Mesenchymal stem cell (in vitro differentiated cells and primary cell): ENCODE measurements around the gene OPCML.

Source experiments
- DNase-seq: peaks from one replicate; pipeline ENCODE4 v3.0.0-alpha.2; 2013
- H2AFZ ChIP-seq: one replicate; pipeline ENCODE4 v1.6.1; 2013; ENCODE audit warnings: low read depth, mild to moderate bottlenecking, control low read depth, inconsistent platforms, low read length, moderate library complexity
- H2AK5ac ChIP-seq: 2 replicates; pipeline ENCODE4 v1.6.1; 2013; ENCODE audit warnings: low read length, moderate library complexity, mild to moderate bottlenecking, inconsistent platforms; ENCODE audit not compliant: severe bottlenecking
- H2BK120ac ChIP-seq: one replicate; pipeline ENCODE4 v1.6.1; 2013; ENCODE audit warnings: low read depth, mild to moderate bottlenecking, inconsistent platforms, low read length, moderate library complexity
- H2BK12ac ChIP-seq, 2 experiments: one replicate each; pipeline ENCODE4 v1.6.1; 2013; ENCODE audit warnings: inconsistent platforms in 2 of 2, low read length in 2 of 2, mild to moderate bottlenecking in 2 of 2, moderate library complexity in 2 of 2, control low read depth in 1 of 2
- H2BK15ac ChIP-seq: one replicate; pipeline ENCODE4 v1.6.1; 2013; ENCODE audit warnings: mild to moderate bottlenecking, low read depth, inconsistent platforms; ENCODE audit not compliant: poor library complexity, severe bottlenecking
- H2BK5ac ChIP-seq: 2 replicates; pipeline ENCODE4 v1.6.1; 2013; ENCODE audit warnings: low read depth, mild to moderate bottlenecking, low read length, control low read depth, inconsistent platforms; ENCODE audit not compliant: poor library complexity, severe bottlenecking
- H3K14ac ChIP-seq, 2 experiments: one replicate each; pipeline ENCODE4 v1.6.1; 2013; ENCODE audit warnings: inconsistent platforms in 2 of 2, low read length in 2 of 2, control low read depth in 1 of 2, mild to moderate bottlenecking in 1 of 2, moderate library complexity in 1 of 2
- H3K18ac ChIP-seq, 2 experiments: one replicate each; pipeline ENCODE4 v1.6.1; 2013; ENCODE audit warnings: inconsistent platforms in 2 of 2, low read length in 2 of 2, control low read depth in 1 of 2, low read depth in 1 of 2, mild to moderate bottlenecking in 1 of 2
- H3K23ac ChIP-seq, 2 experiments: one replicate each; pipeline ENCODE4 v1.6.1; 2013; ENCODE audit warnings: inconsistent platforms in 2 of 2, low read length in 2 of 2, mild to moderate bottlenecking in 2 of 2, moderate library complexity in 2 of 2, control low read depth in 1 of 2
- H3K27ac ChIP-seq: 2 replicates; pipeline ENCODE4 v1.5.1; 2013; ENCODE audit warnings: mild to moderate bottlenecking, moderate library complexity, low read length, control low read depth, inconsistent platforms; ENCODE audit not compliant: poor library complexity, severe bottlenecking
- H3K27me3 ChIP-seq, 2 experiments: 2 replicates each; pipeline versions ENCODE4 v1.6.1 to v1.7.0; 2013; ENCODE audit warnings: low read length in 2 of 2, mild to moderate bottlenecking in 2 of 2, moderate library complexity in 2 of 2, control low read depth in 1 of 2, inconsistent platforms in 1 of 2; ENCODE audit not compliant: control insufficient read depth in 1 of 2, insufficient read depth in 1 of 2
- H3K36me3 ChIP-seq, 2 experiments: 2 replicates each; pipeline versions ENCODE4 v1.6.1 to v1.7.0; 2013; ENCODE audit warnings: low read length in 2 of 2, control low read depth in 1 of 2, inconsistent platforms in 1 of 2, low read depth in 1 of 2, mild to moderate bottlenecking in 1 of 2; ENCODE audit not compliant: insufficient read depth in 2 of 2, control insufficient read depth in 1 of 2
- H3K4ac ChIP-seq, 2 experiments: one replicate each; pipeline ENCODE4 v1.6.1; 2013; ENCODE audit warnings: inconsistent platforms in 2 of 2, low read length in 2 of 2, mild to moderate bottlenecking in 2 of 2, moderate library complexity in 2 of 2, control low read depth in 1 of 2, low read depth in 1 of 2
- H3K4me1 ChIP-seq: 2 replicates; pipeline ENCODE4 v1.6.1; 2013; ENCODE audit warnings: low read depth, low read length, control low read depth; ENCODE audit not compliant: control insufficient read depth, insufficient read depth
- H3K4me2 ChIP-seq: 2 replicates; pipeline ENCODE4 v1.6.1; 2013; ENCODE audit warnings: low read length, mild to moderate bottlenecking, inconsistent platforms; ENCODE audit not compliant: poor library complexity, severe bottlenecking
- H3K4me3 ChIP-seq, 2 experiments: 2 replicates each; pipeline versions ENCODE4 v1.5.1 to v1.7.0; 2013; ENCODE audit warnings: low read length in 2 of 2, mild to moderate bottlenecking in 2 of 2, control low read depth in 1 of 2, low read depth in 1 of 2; ENCODE audit not compliant: insufficient read depth in 1 of 2
- H3K79me1 ChIP-seq: replicated peaks from 2 replicates; pipeline ENCODE4 v1.6.1; 2013; ENCODE audit warnings: mild to moderate bottlenecking, control low read depth, low read length, inconsistent platforms; ENCODE audit not compliant: poor library complexity, severe bottlenecking
- H3K9ac ChIP-seq: 2 replicates; pipeline ENCODE4 v1.7.0; 2013; ENCODE audit warnings: mild to moderate bottlenecking, low read length, moderate library complexity
- H3K9me3 ChIP-seq: 2 replicates; pipeline ENCODE4 v1.7.0; 2013; ENCODE audit warnings: mild to moderate bottlenecking, low read length; ENCODE audit not compliant: control insufficient read depth
- H4K8ac ChIP-seq: one replicate; pipeline ENCODE4 v1.6.1; 2013; ENCODE audit warnings: inconsistent platforms, mild to moderate bottlenecking, low read length, moderate library complexity
- H4K91ac ChIP-seq: one replicate; pipeline ENCODE4 v1.6.1; 2013; ENCODE audit warnings: mild to moderate bottlenecking, low read length, inconsistent platforms
- WGBS: methylation state at CpG from one replicate; pipeline ENCODE4 v1.1.7; 2013; ENCODE audit warnings: mixed read lengths; 5-methylcytosine and 5-hydroxymethylcytosine counted together

Gene OPCML

GRCh38 chr11:132886335-132886734, 646.0 kb downstream of the OPCML start:
- H3K4me1 ChIP-seq = no peaks in the 10 kb centered on the region
- H3K27me3 ChIP-seq = no peaks in the 10 kb centered on the region
- H3K9ac ChIP-seq = no peak overlapping the region
- DNase-seq = peak; percentile 34
- no peak overlapping the region for H3K4me2 ChIP-seq
- no peak overlapping the region for H4K91ac ChIP-seq
- H3K4ac ChIP-seq = no peak overlapping the region
- H2BK15ac ChIP-seq = no peak overlapping the region
- H3K14ac ChIP-seq = peak overlapping the region in 1 of 2 experiments; percentile 4
- peak overlapping the region; percentile 75 for H4K8ac ChIP-seq
- WGBS = 24% methylated on average over 6 of the region's 6 CpGs
- no peak overlapping the region for H3K27ac ChIP-seq
- H2BK12ac ChIP-seq = peak overlapping the region; percentile 39
- H3K36me3 ChIP-seq = no peaks in the 10 kb centered on the region
- H2BK120ac ChIP-seq = no peak overlapping the region
- H2AFZ ChIP-seq = peak overlapping the region; percentile 11
- no peaks in the 10 kb centered on the region for H3K79me1 ChIP-seq
- no peak overlapping the region for H3K4me3 ChIP-seq
- peak overlapping the region in 1 of 2 experiments; percentile 49 for H3K18ac ChIP-seq
- no peak overlapping the region for H2BK5ac ChIP-seq
- H3K23ac ChIP-seq = no peak overlapping the region
- no peaks in the 10 kb centered on the region for H3K9me3 ChIP-seq
- no peak overlapping the region for H2AK5ac ChIP-seq

DNA sequence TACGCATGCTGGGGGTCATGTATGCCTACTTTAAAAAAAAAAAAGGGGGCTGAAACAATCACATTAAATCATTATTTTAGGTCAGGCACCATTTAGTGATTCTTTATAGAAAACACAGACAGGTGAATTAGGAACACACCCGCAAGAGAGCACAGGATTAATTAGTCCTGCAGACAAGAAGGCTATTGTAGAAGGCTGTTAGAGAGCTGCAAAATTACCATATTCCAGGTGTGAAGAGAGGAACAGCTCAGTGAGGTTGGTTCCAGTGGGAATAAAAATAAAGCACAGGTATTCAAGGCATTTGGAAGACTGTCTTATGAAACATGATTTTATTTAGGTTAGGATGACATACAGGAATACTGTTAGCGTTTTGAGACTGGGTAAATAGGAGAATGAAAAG, 649.1 kb downstream of the OPCML start:
- Histone ChIP-seq H3K9ac (no peak overlapping the region), H4K91ac (no peak overlapping the region), H3K4me3 (no peak overlapping the region), H3K9me3 (no peaks in the 10 kb centered on the region), H4K8ac (no peak overlapping the region), H3K23ac (no peak overlapping the region), H3K4me2 (no peak overlapping the region), H2AK5ac (no peak overlapping the region), H3K27me3 (no peaks in the 10 kb centered on the region), H2BK15ac (no peak overlapping the region), H2BK12ac (no peak overlapping the region), H3K4me1 (no peaks in the 10 kb centered on the region), H3K18ac (no peak overlapping the region), H2AFZ (no peak overlapping the region), H3K4ac (no peak overlapping the region), H3K79me1 (no peaks in the 10 kb centered on the region), H3K27ac (no peak overlapping the region), H2BK5ac (no peak overlapping the region), H3K36me3 (no peaks in the 10 kb centered on the region), H2BK120ac (no peak overlapping the region), H3K14ac (no peak overlapping the region)
- DNase-seq = no peak
- 94% methylated on average over 2 of the region's 3 CpGs for WGBS

DNA sequence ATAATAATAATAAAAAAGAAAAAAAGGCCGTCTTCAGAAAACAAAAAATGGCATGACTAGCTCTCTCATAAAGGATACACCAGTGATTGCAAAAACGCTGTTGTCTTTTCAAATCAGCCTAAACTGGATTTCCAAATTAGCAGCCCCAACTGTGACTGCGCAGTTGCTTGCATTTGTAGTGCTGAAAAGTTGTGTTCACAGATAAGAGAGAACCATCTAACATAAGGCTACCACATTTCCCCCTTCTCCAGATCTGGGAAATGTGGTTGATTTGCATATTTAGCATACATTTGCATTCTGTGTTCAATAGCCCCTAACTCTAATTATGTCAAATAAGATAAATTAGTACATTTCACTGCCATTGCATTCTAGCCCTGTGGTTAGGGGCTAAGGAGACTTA, 650.7 kb downstream of the OPCML start:
- no peak for DNase-seq
- H2AK5ac ChIP-seq = no peak overlapping the region
- no peaks in the 10 kb centered on the region for H3K4me1 ChIP-seq
- no peak overlapping the region for H2BK120ac ChIP-seq
- H3K23ac ChIP-seq = no peak overlapping the region
- no peak overlapping the region for H2BK5ac ChIP-seq
- no peak overlapping the region for H4K8ac ChIP-seq
- H3K9me3 ChIP-seq = no peaks in the 10 kb centered on the region
- no peak overlapping the region for H3K27ac ChIP-seq
- H4K91ac ChIP-seq = no peak overlapping the region
- no peak overlapping the region for H2BK15ac ChIP-seq
- H3K9ac ChIP-seq = no peak overlapping the region
- no peak overlapping the region for H3K14ac ChIP-seq
- no peaks in the 10 kb centered on the region for H3K36me3 ChIP-seq
- H3K4me3 ChIP-seq = no peak overlapping the region
- no peak overlapping the region for H3K4ac ChIP-seq
- no peak overlapping the region for H2AFZ ChIP-seq
- WGBS = 50% methylated on average over 2 of the region's 3 CpGs
- H3K79me1 ChIP-seq = no peaks in the 10 kb centered on the region
- H3K27me3 ChIP-seq = no peaks in the 10 kb centered on the region
- no peak overlapping the region for H2BK12ac ChIP-seq
- no peak overlapping the region for H3K4me2 ChIP-seq
- no peak overlapping the region for H3K18ac ChIP-seq

- Histone ChIP-seq H3K14ac (no peak overlapping the region), H3K4me3 (no peak overlapping the region), H2BK120ac (no peak overlapping the region), H3K4ac (no peak overlapping the region), H3K79me1 (no peaks in the 10 kb centered on the region), H3K4me2 (no peak overlapping the region), H3K9me3 (no peaks in the 10 kb centered on the region), H2BK12ac (no peak overlapping the region), H3K36me3 (no peaks in the 10 kb centered on the region), H3K18ac (no peak overlapping the region), H3K27ac (no peak overlapping the region), H4K8ac (no peak overlapping the region), H2AK5ac (no peak overlapping the region), H2BK15ac (no peak overlapping the region), H4K91ac (no peak overlapping the region), H3K23ac (no peak overlapping the region), H3K27me3 (no peaks in the 10 kb centered on the region), H3K4me1 (no peaks in the 10 kb centered on the region), H2AFZ (no peak overlapping the region), H2BK5ac (no peak overlapping the region), H3K9ac (no peak overlapping the region)
- 96% methylated on average over 3 of the region's 5 CpGs for WGBS
- DNase-seq = no peak
Measured at GRCh38 chr11:132878111-132878510, 654.2 kb downstream of the OPCML start.
